Nephron progenitor cell (in vitro differentiated cells): ENCODE data around the gene RAB1A.
"Not testable (repeated sequence)": the region's sequence is repeated elsewhere in the genome, so short reads cannot be mapped to it uniquely, and the experiment has no call there.

Source experiments
- DNase-seq: peaks from one replicate; pipeline ENCODE4 v3.0.0; 2021
- H3K27ac Mint-ChIP-seq: 2 replicates; pipeline ENCODE4 v1.8.0; 2021; ENCODE audit warnings: mild to moderate bottlenecking, moderate library complexity, mixed read lengths
- H3K27me3 Mint-ChIP-seq: 2 replicates; pipeline ENCODE4 v1.8.0; 2021; ENCODE audit warnings: mild to moderate bottlenecking, low read depth, mixed read lengths; ENCODE audit not compliant: poor library complexity
- H3K36me3 Mint-ChIP-seq: 2 replicates; pipeline ENCODE4 v1.8.0; 2021; ENCODE audit warnings: low read depth, mixed read lengths
- H3K4me1 Mint-ChIP-seq: 2 replicates; pipeline ENCODE4 v1.8.0; 2021; ENCODE audit warnings: mixed read lengths
- H3K4me3 Mint-ChIP-seq: 2 replicates; pipeline ENCODE4 v1.8.0; 2021; ENCODE audit warnings: mild to moderate bottlenecking, moderate library complexity, mixed read lengths
- H3K9me3 Mint-ChIP-seq: 2 replicates; pipeline ENCODE4 v1.8.0; 2021; ENCODE audit warnings: mild to moderate bottlenecking, moderate library complexity, mixed read lengths
- TF ChIP-seq, protein P1 (sequence below): fragments of 200-600 bp; sonication (generic); IDR thresholded peaks from 2 replicates; pipeline ENCODE4 v1.5.0; 2021; ENCODE audit warnings: antibody characterized with exemption

RAB1A gene

GRCh38 chr2:65129826-65130663 lies at the start of gene RAB1A:
Gene RAB1A, minus strand, starts transcription at chr2:65130106. Its CDS starts 191 bp downstream, at chr2:65129915.
- H3K9me3 Mint-ChIP-seq: no peaks in the 10 kb centered on the region
- peaks cover 40% of the 10 kb centered on the region for H3K4me1 Mint-ChIP-seq
- peak; percentile 98 for DNase-seq
- H3K27me3 Mint-ChIP-seq: peaks cover 3% of the 10 kb centered on the region
- peak within 1 kb of the TSS; percentile 97 for H3K4me3 Mint-ChIP-seq
- H3K27ac Mint-ChIP-seq: peak within 1 kb of the TSS; percentile 100
- TF ChIP-seq, protein P1, sequence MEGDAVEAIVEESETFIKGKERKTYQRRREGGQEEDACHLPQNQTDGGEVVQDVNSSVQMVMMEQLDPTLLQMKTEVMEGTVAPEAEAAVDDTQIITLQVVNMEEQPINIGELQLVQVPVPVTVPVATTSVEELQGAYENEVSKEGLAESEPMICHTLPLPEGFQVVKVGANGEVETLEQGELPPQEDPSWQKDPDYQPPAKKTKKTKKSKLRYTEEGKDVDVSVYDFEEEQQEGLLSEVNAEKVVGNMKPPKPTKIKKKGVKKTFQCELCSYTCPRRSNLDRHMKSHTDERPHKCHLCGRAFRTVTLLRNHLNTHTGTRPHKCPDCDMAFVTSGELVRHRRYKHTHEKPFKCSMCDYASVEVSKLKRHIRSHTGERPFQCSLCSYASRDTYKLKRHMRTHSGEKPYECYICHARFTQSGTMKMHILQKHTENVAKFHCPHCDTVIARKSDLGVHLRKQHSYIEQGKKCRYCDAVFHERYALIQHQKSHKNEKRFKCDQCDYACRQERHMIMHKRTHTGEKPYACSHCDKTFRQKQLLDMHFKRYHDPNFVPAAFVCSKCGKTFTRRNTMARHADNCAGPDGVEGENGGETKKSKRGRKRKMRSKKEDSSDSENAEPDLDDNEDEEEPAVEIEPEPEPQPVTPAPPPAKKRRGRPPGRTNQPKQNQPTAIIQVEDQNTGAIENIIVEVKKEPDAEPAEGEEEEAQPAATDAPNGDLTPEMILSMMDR: no peak
- H3K36me3 Mint-ChIP-seq: peaks cover 6% of the 10 kb centered on the region

- H3K27ac Mint-ChIP-seq: no peak overlapping the region
- TF ChIP-seq, protein P1: no peak
- H3K27me3 Mint-ChIP-seq: no peaks in the 10 kb centered on the region
- no peaks in the 10 kb centered on the region for H3K36me3 Mint-ChIP-seq
- no peaks in the 10 kb centered on the region for H3K4me1 Mint-ChIP-seq
- H3K4me3 Mint-ChIP-seq: no peak overlapping the region
- DNase-seq: no peak
- H3K9me3 Mint-ChIP-seq: peaks cover 6% of the 10 kb centered on the region
Observed at GRCh38 chr2:65177751-65178442, 48.0 kb upstream of the RAB1A start.

DNA sequence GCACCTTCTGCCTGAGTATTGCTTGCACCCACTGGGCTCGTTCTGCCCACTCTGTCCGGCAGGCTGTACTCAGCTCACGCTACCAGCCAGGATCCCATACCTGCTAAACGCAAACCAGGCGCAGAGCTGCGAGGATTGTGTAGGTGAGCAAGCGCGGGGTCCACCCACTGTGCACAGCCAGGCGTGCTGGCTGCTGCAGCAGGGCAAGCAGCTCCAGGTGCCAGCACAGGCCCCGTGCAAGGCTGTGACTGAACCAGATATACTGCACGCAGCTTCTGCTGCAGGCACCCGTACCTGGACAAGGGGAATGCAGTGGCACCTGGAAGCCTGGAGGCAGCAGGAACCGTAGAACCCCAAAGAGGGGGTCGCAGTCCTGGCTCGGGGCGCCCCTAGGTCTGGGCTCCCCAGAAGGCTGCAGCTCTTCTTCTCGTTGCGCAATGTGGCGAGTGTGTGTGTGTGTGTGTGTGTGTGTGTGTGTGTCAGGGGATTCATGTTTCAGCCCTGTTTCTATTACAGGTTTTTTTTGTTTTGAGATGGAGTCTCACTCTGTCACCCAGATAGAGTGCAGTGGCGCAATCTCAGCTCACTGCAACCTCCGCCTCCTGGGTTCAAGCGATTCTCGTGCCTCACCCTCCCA lies 46.1 kb upstream of the RAB1A start:
- H3K27me3 Mint-ChIP-seq: peaks cover 4% of the 10 kb centered on the region

GRCh38 chr2:65174031-65174430 lies 44.1 kb upstream of the RAB1A start:
- H3K4me3 Mint-ChIP-seq, H3K36me3 Mint-ChIP-seq, DNase-seq, H3K9me3 Mint-ChIP-seq, H3K27ac Mint-ChIP-seq, H3K4me1 Mint-ChIP-seq, H3K27me3 Mint-ChIP-seq: not testable (repeated sequence)

More for the DNA sequence above, 46.1 kb upstream of the RAB1A start:
- Mint-ChIP-seq H3K4me1 (no peaks in the 10 kb centered on the region), H3K27ac (no peak overlapping the region), H3K4me3 (no peak overlapping the region), H3K36me3 (no peaks in the 10 kb centered on the region), H3K9me3 (peaks cover 6% of the 10 kb centered on the region)
- TF ChIP-seq, protein P1: no peak
- DNase-seq: no peak

- H3K36me3 Mint-ChIP-seq: no peaks in the 10 kb centered on the region
- no peaks in the 10 kb centered on the region for H3K9me3 Mint-ChIP-seq
- DNase-seq: no peak
- H3K27ac Mint-ChIP-seq: no peak overlapping the region
- TF ChIP-seq, protein P1: no peak
- no peaks in the 10 kb centered on the region for H3K4me1 Mint-ChIP-seq
- peaks cover 4% of the 10 kb centered on the region for H3K27me3 Mint-ChIP-seq
- H3K4me3 Mint-ChIP-seq: no peak overlapping the region
Observed at GRCh38 chr2:65172994-65173790, 43.3 kb upstream of the RAB1A start.

DNA sequence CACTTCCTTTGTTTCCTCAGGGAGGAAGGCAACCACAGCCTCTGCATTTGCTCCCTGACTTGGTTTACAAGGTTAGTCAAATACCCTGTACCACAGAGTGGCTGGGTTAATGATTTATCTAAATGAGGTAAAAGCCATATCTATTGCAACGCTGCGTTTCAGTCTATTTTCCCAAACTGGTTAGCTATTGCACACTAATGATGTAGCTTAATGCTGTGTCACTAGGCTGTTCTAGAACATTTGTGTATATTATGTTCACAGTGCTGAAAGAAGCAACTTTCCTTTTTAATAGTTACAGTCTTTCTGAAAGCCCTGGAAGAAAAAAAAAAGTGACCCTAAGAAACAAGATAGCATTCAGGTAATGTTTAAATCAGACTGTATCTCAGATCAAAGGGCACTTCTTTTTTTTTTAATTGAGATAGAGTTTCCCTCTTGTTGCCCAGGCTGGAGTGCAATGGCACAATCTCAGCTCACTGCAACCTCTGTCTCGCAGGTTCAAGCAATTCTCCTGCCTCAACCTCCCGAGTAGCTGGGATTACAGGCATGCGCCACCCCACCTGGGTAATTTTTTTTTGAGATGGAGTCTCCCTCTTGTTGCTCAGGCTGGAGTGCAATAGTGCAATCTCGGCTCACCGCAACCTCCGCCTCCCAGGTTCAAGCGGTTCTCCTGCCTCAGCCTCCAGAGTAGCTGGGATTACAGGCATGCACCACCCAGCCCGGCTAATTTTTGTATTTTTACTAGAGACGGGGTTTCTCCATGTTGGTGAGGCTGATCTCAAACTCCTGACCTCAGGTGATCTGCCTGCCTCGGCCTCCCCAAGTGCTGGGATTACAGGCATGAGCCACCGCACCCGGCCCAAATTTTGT lies 40.9 kb upstream of the RAB1A start:
- DNase-seq, H3K9me3 Mint-ChIP-seq, H3K36me3 Mint-ChIP-seq, H3K27me3 Mint-ChIP-seq, H3K27ac Mint-ChIP-seq, H3K4me3 Mint-ChIP-seq, H3K4me1 Mint-ChIP-seq: not testable (repeated sequence)
